Type B pancreatic cell (in vitro differentiated cells): ENCODE measurements around the gene DNAH7. TPM values are rescaled to one million over a fixed set of nuclear protein-coding genes. Genes with fewer than 3 reads are reported as not detected.

Experiments
- DNase-seq: peaks from one replicate; pipeline ENCODE4 v3.0.0; 2021; ENCODE audit warnings: mixed read lengths; ENCODE audit not compliant: unreplicated experiment; ENCODE audit errors: extremely low spot score
- H3K27ac Mint-ChIP-seq: 2 replicates; pipeline ENCODE4 v1.8.0; 2021; ENCODE audit warnings: mild to moderate bottlenecking, mixed read lengths
- H3K27me3 Mint-ChIP-seq: 2 replicates; pipeline ENCODE4 v1.8.0; 2021; ENCODE audit warnings: mixed read lengths
- H3K36me3 Mint-ChIP-seq: 2 replicates; pipeline ENCODE4 v1.8.0; 2021; ENCODE audit warnings: mixed read lengths
- H3K4me1 Mint-ChIP-seq: one replicate; pipeline ENCODE4 v1.8.0; 2021; ENCODE audit warnings: mixed read lengths; ENCODE audit not compliant: unreplicated experiment
- H3K4me3 Mint-ChIP-seq: 2 replicates; pipeline ENCODE4 v1.8.0; 2021; ENCODE audit warnings: mild to moderate bottlenecking, mixed read lengths
- H3K9me3 Mint-ChIP-seq: 2 replicates; pipeline ENCODE4 v1.8.0; 2021; ENCODE audit warnings: mixed read lengths
- total RNA-seq: library from RNA; stranded (reverse); gene quantifications from 2 replicates; pipeline ENCODE4 v1.2.1, GENCODE V29; 2021; ENCODE audit warnings: low replicate concordance
- TF ChIP-seq, protein P1 (sequence below): fragments of 200-600 bp; sonication (generic); conservative IDR thresholded peaks from 2 replicates; pipeline ENCODE4 v1.5.0; 2021; ENCODE audit warnings: antibody characterized with exemption, mild to moderate bottlenecking

DNAH7 gene
- total RNA-seq, 1 donor from 2014 or later: 7.5 TPM

DNA sequence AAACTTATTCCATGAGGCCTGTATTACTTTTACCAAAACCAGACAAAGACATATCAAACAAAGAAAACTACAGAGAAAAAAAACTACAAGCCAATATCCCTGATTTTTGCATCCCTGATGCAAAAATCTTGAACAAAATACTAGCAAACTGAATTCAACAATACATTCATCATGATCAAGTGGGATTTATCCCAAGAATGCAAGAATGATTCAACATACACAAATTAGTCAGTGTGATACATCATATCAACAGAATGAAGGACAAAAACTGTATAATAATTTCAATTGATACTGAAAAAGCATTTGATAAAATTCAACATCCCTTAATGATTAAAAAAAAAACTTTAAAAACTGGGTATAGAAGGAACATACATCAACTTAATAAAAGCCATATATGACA lies 304.8 kb downstream of the DNAH7 start:
- peaks cover 9% of the 10 kb centered on the region for H3K9me3 Mint-ChIP-seq
- no peak for DNase-seq
- TF ChIP-seq, protein P1, sequence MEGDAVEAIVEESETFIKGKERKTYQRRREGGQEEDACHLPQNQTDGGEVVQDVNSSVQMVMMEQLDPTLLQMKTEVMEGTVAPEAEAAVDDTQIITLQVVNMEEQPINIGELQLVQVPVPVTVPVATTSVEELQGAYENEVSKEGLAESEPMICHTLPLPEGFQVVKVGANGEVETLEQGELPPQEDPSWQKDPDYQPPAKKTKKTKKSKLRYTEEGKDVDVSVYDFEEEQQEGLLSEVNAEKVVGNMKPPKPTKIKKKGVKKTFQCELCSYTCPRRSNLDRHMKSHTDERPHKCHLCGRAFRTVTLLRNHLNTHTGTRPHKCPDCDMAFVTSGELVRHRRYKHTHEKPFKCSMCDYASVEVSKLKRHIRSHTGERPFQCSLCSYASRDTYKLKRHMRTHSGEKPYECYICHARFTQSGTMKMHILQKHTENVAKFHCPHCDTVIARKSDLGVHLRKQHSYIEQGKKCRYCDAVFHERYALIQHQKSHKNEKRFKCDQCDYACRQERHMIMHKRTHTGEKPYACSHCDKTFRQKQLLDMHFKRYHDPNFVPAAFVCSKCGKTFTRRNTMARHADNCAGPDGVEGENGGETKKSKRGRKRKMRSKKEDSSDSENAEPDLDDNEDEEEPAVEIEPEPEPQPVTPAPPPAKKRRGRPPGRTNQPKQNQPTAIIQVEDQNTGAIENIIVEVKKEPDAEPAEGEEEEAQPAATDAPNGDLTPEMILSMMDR: no peak
- no peaks in the 10 kb centered on the region for H3K36me3 Mint-ChIP-seq
- no peak overlapping the region for H3K27ac Mint-ChIP-seq
- H3K4me1 Mint-ChIP-seq: no peaks in the 10 kb centered on the region
- no peaks in the 10 kb centered on the region for H3K27me3 Mint-ChIP-seq
- no peak overlapping the region for H3K4me3 Mint-ChIP-seq

DNA sequence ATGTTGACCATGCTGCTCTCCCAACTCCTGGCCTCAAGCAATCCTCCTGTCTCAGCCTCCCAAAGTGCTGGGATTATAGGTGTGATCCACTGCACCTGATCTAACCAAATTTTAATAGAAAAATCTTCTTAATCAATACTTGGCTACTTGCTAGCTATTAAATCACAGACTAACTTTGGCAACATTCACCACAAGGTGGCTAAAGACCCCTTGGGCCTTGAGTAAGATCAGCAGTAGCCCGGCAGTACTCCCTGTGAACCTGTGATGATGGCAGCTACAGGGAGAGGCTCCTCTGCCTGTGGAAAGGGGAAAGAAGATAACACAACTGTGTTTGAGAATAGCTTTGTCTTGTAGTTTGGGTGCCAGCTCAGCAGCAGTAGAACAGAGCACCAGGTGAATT lies 308.8 kb downstream of the DNAH7 start:
- TF ChIP-seq, protein P1: no peak
- no peak overlapping the region for H3K4me3 Mint-ChIP-seq
- H3K27me3 Mint-ChIP-seq: no peaks in the 10 kb centered on the region

DNA sequence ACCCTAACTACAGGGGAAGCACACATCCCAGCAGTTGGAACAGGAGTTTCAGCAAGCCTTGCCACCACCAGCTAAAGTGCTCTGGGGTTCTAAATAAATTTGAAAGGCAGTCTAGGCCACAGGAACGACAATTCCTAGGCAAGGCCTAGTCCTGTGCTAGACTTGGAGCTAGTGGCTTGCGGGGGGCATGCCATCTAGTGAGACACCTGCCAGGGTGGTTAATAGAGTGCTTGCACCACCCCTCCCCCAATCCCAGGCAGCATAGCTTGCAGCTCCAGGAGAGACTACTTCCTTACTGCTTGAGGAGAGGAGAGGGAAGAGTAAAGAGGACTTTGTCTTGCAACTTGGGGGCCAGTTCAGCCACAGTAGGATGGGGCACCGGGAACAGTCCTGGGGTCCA lies 309.8 kb downstream of the DNAH7 start:
- Mint-ChIP-seq H3K4me1 (no peaks in the 10 kb centered on the region), H3K27ac (no peak overlapping the region), H3K27me3 (no peaks in the 10 kb centered on the region), H3K4me3 (no peak overlapping the region), H3K36me3 (no peaks in the 10 kb centered on the region), H3K9me3 (peaks cover 4% of the 10 kb centered on the region)
- TF ChIP-seq, protein P1: no peak
- no peak for DNase-seq

More for the DNA sequence above, 308.8 kb downstream of the DNAH7 start:
- Mint-ChIP-seq H3K4me1 (no peaks in the 10 kb centered on the region), H3K9me3 (peaks cover 4% of the 10 kb centered on the region), H3K36me3 (no peaks in the 10 kb centered on the region), H3K27ac (no peak overlapping the region)
- no peak for DNase-seq

DNA sequence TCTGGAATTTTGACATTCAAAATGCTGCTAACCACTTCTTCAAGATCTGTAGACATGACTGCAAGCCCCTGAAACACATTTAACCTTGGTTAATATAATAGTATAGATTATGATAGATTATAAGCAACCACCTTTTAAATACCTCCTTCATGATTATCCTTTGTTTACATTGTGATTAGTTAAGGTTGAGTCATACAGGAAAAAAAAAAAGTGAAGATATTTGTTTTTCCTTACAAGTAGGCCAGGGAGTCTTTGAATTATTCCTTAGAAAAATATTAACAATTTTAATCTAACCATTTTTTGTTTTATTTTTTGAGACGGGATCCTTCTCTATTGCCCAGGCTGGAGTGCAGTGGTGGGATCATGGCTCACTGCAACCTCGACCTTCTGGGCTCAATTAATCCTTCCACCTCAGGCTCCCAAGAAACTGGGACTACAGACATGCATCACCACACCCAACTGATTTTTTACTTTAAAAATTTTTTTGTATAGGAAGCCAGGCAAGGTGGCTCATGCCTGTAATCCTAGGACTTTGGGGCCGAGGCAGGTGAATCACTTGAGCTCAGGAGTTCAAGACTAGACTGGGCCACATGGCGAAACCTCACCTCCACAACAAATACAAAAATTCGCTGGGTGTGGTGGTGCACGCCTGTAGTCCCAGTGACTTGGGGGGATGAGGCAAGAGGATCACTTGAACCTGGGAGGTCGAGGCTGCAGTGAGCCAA lies 312.3 kb downstream of the DNAH7 start:
- Mint-ChIP-seq H3K36me3 (no peaks in the 10 kb centered on the region), H3K4me1 (no peaks in the 10 kb centered on the region), H3K27me3 (no peaks in the 10 kb centered on the region), H3K27ac (no peak overlapping the region), H3K9me3 (no peaks in the 10 kb centered on the region), H3K4me3 (no peak overlapping the region)
- TF ChIP-seq, protein P1: no peak
- no peak for DNase-seq

DNA sequence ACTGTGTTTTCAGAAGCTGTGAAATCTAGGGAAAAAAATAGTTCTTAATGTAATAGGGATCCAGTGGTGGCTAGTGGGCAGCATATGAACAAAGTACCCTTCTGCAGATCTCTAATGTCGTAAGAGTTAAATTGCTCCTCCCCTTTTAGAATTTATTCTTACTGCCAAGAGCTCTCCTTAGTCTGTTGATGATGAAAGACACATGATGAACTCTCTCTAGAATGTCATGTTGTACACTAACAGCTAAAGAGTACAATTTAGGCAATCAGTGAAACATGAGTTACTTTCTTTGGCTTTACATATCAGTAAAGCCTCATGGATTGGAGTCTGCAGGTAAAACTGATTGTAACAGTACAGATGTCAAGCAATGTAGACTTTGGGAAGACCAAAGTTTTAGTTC lies 327.4 kb downstream of the DNAH7 start:
- peaks cover 29% of the 10 kb centered on the region for H3K36me3 Mint-ChIP-seq

More for the DNA sequence above, 327.4 kb downstream of the DNAH7 start:
- no peak for DNase-seq
- no peaks in the 10 kb centered on the region for H3K4me1 Mint-ChIP-seq
- H3K9me3 Mint-ChIP-seq: peaks cover 7% of the 10 kb centered on the region
- H3K4me3 Mint-ChIP-seq: no peak overlapping the region
- TF ChIP-seq, protein P1: no peak
- H3K27ac Mint-ChIP-seq: no peak overlapping the region
- no peaks in the 10 kb centered on the region for H3K27me3 Mint-ChIP-seq
